GM19324 (cell line): ENCODE data around the gene CTRB2.
"Not testable (repeated sequence)": the region's sequence is repeated elsewhere in the genome, so short reads cannot be mapped to it uniquely, and the experiment has no call there.

Experiments used
- ATAC-seq: cut with Tn5 transposase; IDR thresholded peaks from one replicate; pipeline ENCODE4 v1.9.1; 2021; ENCODE audit warnings: mild to moderate bottlenecking, moderate library complexity; ENCODE audit not compliant: unreplicated experiment, low FRiP score

Gene CTRB2

GRCh38 chr16:75227361-75228142 lies 20.6 kb upstream of the CTRB2 start:
- ATAC-seq, result no peak

GRCh38 chr16:75226550-75227360 lies 19.8 kb upstream of the CTRB2 start:
- ATAC-seq, result no peak

- no peak for ATAC-seq
Observed at GRCh38 chr16:75225678-75226515, 18.9 kb upstream of the CTRB2 start.

GRCh38 chr16:75225092-75225491 lies 18.1 kb upstream of the CTRB2 start:
- no peak for ATAC-seq

- ATAC-seq, result no peak
Observed at GRCh38 chr16:75224306-75225082, 17.5 kb upstream of the CTRB2 start.

- ATAC-seq, result not testable (repeated sequence)
Observed at GRCh38 chr16:75223129-75223528, 16.2 kb upstream of the CTRB2 start.

GRCh38 chr16:75222271-75222783 lies 15.4 kb upstream of the CTRB2 start:
- ATAC-seq, result no peak

GRCh38 chr16:75219838-75220237 lies 12.9 kb upstream of the CTRB2 start:
- ATAC-seq, result no peak

GRCh38 chr16:75219088-75219487 lies 12.1 kb upstream of the CTRB2 start:
- no peak for ATAC-seq

- no peak for ATAC-seq
Observed at GRCh38 chr16:75218256-75219076, 11.5 kb upstream of the CTRB2 start, which contains the start of gene CTRB1. CTRB1 (plus strand) TSS chr16:75218988; CDS start chr16:75219008, 20 bp downstream.

GRCh38 chr16:75217389-75217851 lies 10.5 kb upstream of the CTRB2 start:
- ATAC-seq, result no peak

- ATAC-seq, result no peak
Observed at GRCh38 chr16:75216576-75216975, 9.6 kb upstream of the CTRB2 start.

- ATAC-seq, result no peak
Observed at GRCh38 chr16:75216127-75216526, 9.2 kb upstream of the CTRB2 start.

GRCh38 chr16:75211286-75211685 lies 4.3 kb upstream of the CTRB2 start:
- not testable (repeated sequence) for ATAC-seq

- ATAC-seq, result no peak
Observed at GRCh38 chr16:75209944-75210343, 3.0 kb upstream of the CTRB2 start.

- not testable (repeated sequence) for ATAC-seq
Observed at GRCh38 chr16:75209514-75209913, 2.6 kb upstream of the CTRB2 start.

- no peak for ATAC-seq
Observed at GRCh38 chr16:75208861-75209505, 2.0 kb upstream of the CTRB2 start.

GRCh38 chr16:75208242-75208825 lies 1.4 kb upstream of the CTRB2 start:
- ATAC-seq, result no peak
